ENCODE data around the gene RAC3.

DNA sequence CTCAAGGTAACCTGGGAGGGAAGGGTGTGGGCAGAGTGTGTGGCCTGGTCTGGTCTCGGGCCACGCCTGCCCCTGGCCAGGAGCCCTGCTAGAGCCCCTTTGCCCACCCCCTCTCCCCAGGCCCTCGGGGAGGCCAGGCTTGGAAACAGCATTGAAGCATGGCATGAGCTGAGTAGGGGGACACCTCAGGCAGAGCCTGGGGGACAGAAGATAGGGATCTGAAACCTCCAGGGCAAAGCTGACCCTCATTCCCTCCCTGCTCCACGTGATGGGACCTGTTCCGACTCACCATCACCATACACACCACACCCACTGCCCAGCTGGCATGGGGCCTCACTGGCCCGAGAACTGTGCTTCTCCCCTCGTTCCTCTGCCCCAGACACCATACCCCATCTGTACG lies 17.6 kb downstream of the RAC3 start:
- TF ChIP-seq, protein P1, sequence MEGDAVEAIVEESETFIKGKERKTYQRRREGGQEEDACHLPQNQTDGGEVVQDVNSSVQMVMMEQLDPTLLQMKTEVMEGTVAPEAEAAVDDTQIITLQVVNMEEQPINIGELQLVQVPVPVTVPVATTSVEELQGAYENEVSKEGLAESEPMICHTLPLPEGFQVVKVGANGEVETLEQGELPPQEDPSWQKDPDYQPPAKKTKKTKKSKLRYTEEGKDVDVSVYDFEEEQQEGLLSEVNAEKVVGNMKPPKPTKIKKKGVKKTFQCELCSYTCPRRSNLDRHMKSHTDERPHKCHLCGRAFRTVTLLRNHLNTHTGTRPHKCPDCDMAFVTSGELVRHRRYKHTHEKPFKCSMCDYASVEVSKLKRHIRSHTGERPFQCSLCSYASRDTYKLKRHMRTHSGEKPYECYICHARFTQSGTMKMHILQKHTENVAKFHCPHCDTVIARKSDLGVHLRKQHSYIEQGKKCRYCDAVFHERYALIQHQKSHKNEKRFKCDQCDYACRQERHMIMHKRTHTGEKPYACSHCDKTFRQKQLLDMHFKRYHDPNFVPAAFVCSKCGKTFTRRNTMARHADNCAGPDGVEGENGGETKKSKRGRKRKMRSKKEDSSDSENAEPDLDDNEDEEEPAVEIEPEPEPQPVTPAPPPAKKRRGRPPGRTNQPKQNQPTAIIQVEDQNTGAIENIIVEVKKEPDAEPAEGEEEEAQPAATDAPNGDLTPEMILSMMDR (IDR thresholded peaks at IDR 0.05; ENCODE audit: poor library complexity), result no peak
- TF ChIP-seq EZH2phosphoT487 (IDR thresholded peaks at IDR 0.05; ENCODE audit: low read depth, severe bottlenecking, unreplicated experiment), result no peak
- TF ChIP-seq EZH2 (IDR thresholded peaks at IDR 0.05; ENCODE audit: borderline replicate concordance), result no peak
